GM12878 (cell line): Measurements from ENCODE around the gene GDF15. TPM values are rescaled to one million over a fixed set of nuclear protein-coding genes. Genes with fewer than 3 reads are reported as not detected.

Experiments
- ATAC-seq: fragments of 200-7000 bp; cut with Tn5 transposase; 3 replicates; pipeline ENCODE4 v1.9.1; 2020; ENCODE audit warnings: mild to moderate bottlenecking, moderate library complexity
- BruUV-seq: library from RNA; stranded (reverse); fragments of 400-500 nt; replicated peaks from 2 replicates; lab custom pipeline; 2021; lab: Mats Ljungman, UMichigan
- CTCF ChIA-PET: fragments of 300-600 bp; sonication (Branson Sonifier 250); formaldehyde crosslinking; extraction: SDS; loops from one replicate; lab custom pipeline; 2021; ENCODE audit warnings: inconsistent platforms; lab: Yijun Ruan, JAX
- POLR2A ChIA-PET: fragments of 350-600 bp; formaldehyde crosslinking; extraction: SDS; loops from one replicate; lab custom pipeline; 2021; ENCODE audit warnings: inconsistent platforms; lab: Charles Lee
- RAD21 ChIA-PET: fragments of 300-600 bp; sonication (Branson Sonifier 250); formaldehyde crosslinking; loops from one replicate; lab custom pipeline; 2023; ENCODE audit warnings: antibody characterized with exemption; ENCODE audit not compliant: unreplicated experiment; lab: Charles Lee
- SMC1A ChIA-PET: fragments of 300-600 bp; sonication (Branson Sonifier 250); formaldehyde crosslinking; loops from one replicate; lab custom pipeline; 2023; ENCODE audit not compliant: unreplicated experiment, uncharacterized antibody; lab: Charles Lee
- DNase-seq: peaks from one replicate; pipeline ENCODE4 v3.0.0-alpha.2; 2011; ENCODE audit warnings: low read depth, low spot score
- FAIRE-seq: peaks from 3 replicates; lab custom pipeline; 2011; peaks lifted over from hg19 to GRCh38; lab: Jason Lieb, UNC
- H2AFZ ChIP-seq: 2 replicates; pipeline ENCODE4 v1.6.0; 2011; ENCODE audit warnings: low read depth, low read length, control low read depth; ENCODE audit not compliant: control insufficient read depth
- H3K27ac ChIP-seq: 2 replicates; pipeline ENCODE4 v1.5.1; 2011; ENCODE audit warnings: control low read depth; ENCODE audit not compliant: control insufficient read depth, insufficient read depth
- H3K27me3 ChIP-seq, 2 experiments: replicated peaks in 1 of 2; 2 replicates each; pipeline versions ENCODE4 v1.6.0 to v1.6.1; 2011; ENCODE audit warnings: low read length in 1 of 2; ENCODE audit not compliant: control insufficient read depth in 2 of 2, insufficient read depth in 2 of 2
- H3K36me3 ChIP-seq, 2 experiments: 2 replicates each; pipeline ENCODE4 v1.5.1; 2011; ENCODE audit warnings: low read length in 1 of 2; ENCODE audit not compliant: control insufficient read depth in 2 of 2, insufficient read depth in 2 of 2
- H3K4me1 ChIP-seq: 2 replicates; pipeline ENCODE4 v1.6.1; 2011; ENCODE audit warnings: mild to moderate bottlenecking, low read length, moderate library complexity, mixed read lengths; ENCODE audit not compliant: control insufficient read depth, insufficient read depth
- H3K4me2 ChIP-seq: 2 replicates; pipeline ENCODE4 v1.6.0; 2011; ENCODE audit warnings: control low read depth; ENCODE audit not compliant: control insufficient read depth, insufficient read depth
- H3K4me3 ChIP-seq: fragments of 200-600 bp; sonication (generic); 2 replicates; pipeline ENCODE4 v1.5.1; 2016
- H3K79me2 ChIP-seq: 2 replicates; pipeline ENCODE4 v1.6.0; 2011; ENCODE audit warnings: low read length; ENCODE audit not compliant: control insufficient read depth, insufficient read depth
- H3K9ac ChIP-seq: 2 replicates; pipeline ENCODE4 v1.8.0; 2011; ENCODE audit warnings: low read length, control low read depth, mixed read lengths; ENCODE audit not compliant: control insufficient read depth, insufficient read depth
- H3K9me3 ChIP-seq: replicated peaks from 3 replicates; pipeline ENCODE4 v1.5.1; 2011; ENCODE audit warnings: mild to moderate bottlenecking, low read length; ENCODE audit not compliant: control insufficient read depth, insufficient read depth
- H4K20me1 ChIP-seq: 2 replicates; pipeline ENCODE4 v1.6.0; 2011; ENCODE audit not compliant: control insufficient read depth, insufficient read depth
- CEBPZ ChIP-seq: fragments of 150-350 bp; IDR thresholded peaks from 2 replicates; pipeline ENCODE4 v1.6.1; 2016; ENCODE audit warnings: low read depth, low read length
- MLLT1 ChIP-seq: fragments of 450-650 bp; IDR thresholded peaks from 2 replicates; pipeline ENCODE4 v1.6.1; 2016; ENCODE audit warnings: mild to moderate bottlenecking
- RUNX3 ChIP-seq: IDR thresholded peaks from 2 replicates; pipeline ENCODE4 v1.6.1; 2012; ENCODE audit warnings: low read length, inconsistent platforms
- SKIL ChIP-seq: fragments of 450-650 bp; IDR thresholded peaks from 2 replicates; pipeline ENCODE4 v1.6.1; 2017; ENCODE audit warnings: mild to moderate bottlenecking, low read depth, inconsistent platforms; ENCODE audit not compliant: poor library complexity, severe bottlenecking
- WGBS: methylation state at CpG from one replicate; pipeline ENCODE4 v1.1.6; 2016; ENCODE audit warnings: low lambda C conversion rate; ENCODE audit not compliant: insufficient replicate concordance, insufficient coverage; ENCODE audit errors: missing lambda C conversion rate; 5-methylcytosine and 5-hydroxymethylcytosine counted together
- in situ Hi-C: fragments of 300-500 bp; cut with MboI; formaldehyde crosslinking; loops from 9 replicates; pipeline ENCODE4 v1.14.3; 2018; ENCODE audit warnings: mixed read lengths
- intact Hi-C: fragments of 100-400 bp; cut with micrococcal nuclease; formaldehyde crosslinking; loops from one replicate; pipeline ENCODE4 v1.14.2; 2022; ENCODE audit not compliant: unreplicated experiment
- polyA plus RNA-seq, 11 experiments: library from polyadenylated mRNA; depleted of rRNA in 4 of 11; unstranded in 6 of 11; stranded (reverse) in 5 of 11; fragments of >200 nt; fragmentation: Nextera tagmentation in 4 of 11; fragmentation: Illumina TruSeq in 1 of 11; extraction: Ambion mirVana in 4 of 11; extraction: Trizol in 1 of 11; gene quantifications; 1 replicate in 1 of 11; 2 replicates in 10 of 11; pipeline versions ENCODE4 v1.2.1 to v1.2.3, GENCODE V29; 2011 to 2016; ENCODE audit warnings: inconsistent platforms in 2 of 11, missing spikeins in 2 of 11, low read depth in 1 of 11
- total RNA-seq, 4 experiments: library from RNA; depleted of rRNA in 3 of 4; stranded (reverse); fragments of >200 nt in 3 of 4; fragmentation: Illumina TruSeq in 1 of 4; extraction: Trizol in 1 of 4; gene quantifications; 2 replicates each; pipeline versions ENCODE4 v1.2.1 to v1.2.3, GENCODE V29; 2013 to 2021

GDF15 gene
- total and polyA plus RNA-seq, 10 of the 15 experiments (the other 5 are each of a cell fraction or from before 2014, with no cell fraction given), result 0.11 to 3.6 (median 1.6) TPM; not detected in 1

GRCh38 chr19:18396471-18397241, 10.7 kb downstream of the GDF15 start:
- no peaks in the 10 kb centered on the region for H4K20me1 ChIP-seq
- POLR2A ChIA-PET, result interaction anchor here (0.5 to 1.8 kb wide), 3 partner anchors 8 to 593 kb away, joined by 3 to 6 read pairs (median 3); no protein-coding TSS in a partner anchor
- no peaks in the 10 kb centered on the region for H3K79me2 ChIP-seq
- intact Hi-C loops (no loop called here), in situ Hi-C loops (no loop called here)
- peak overlapping the region; percentile 79 for H3K4me2 ChIP-seq
- BruUV-seq, result no TSS peak
- no peaks in the 10 kb centered on the region for H3K9me3 ChIP-seq
- no peaks in the 10 kb centered on the region for H3K27me3 ChIP-seq
- TF ChIP-seq SKIL (no peak), MLLT1 (peak; percentile 77; the same call in 1 of the 2 replicates), RUNX3 (peak; percentile 6; the same call in 1 of the 2 replicates), CEBPZ (no peak)
- peaks cover 32% of the 10 kb centered on the region for H3K4me1 ChIP-seq
- no peak overlapping the region for H3K27ac ChIP-seq
- ATAC-seq (no peak), DNase-seq (no peak), FAIRE-seq (peak; percentile 31)
- RAD21 ChIA-PET, result no interaction called here
- H3K36me3 ChIP-seq, result no peaks in the 10 kb centered on the region
- SMC1A ChIA-PET, result interaction anchor here (1.3 kb wide), 1 partner anchor 118 kb away, joined by 3 read pairs; no protein-coding TSS in a partner anchor
- WGBS, result 72% methylated on average over 37 of the region's 37 CpGs
- CTCF ChIA-PET, result interaction anchor here (1.2 to 1.5 kb wide), 4 partner anchors 9 to 117 kb away, joined by 3 to 4 read pairs (median 4); partner anchors contain the start of gene GDF15
- no peak overlapping the region; the same call in 1 of the 2 replicates for H2AFZ ChIP-seq
- peak overlapping the region; percentile 79 for H3K4me3 ChIP-seq
- 0 out of 2 replicates have a peak overlapping the region, but pooled peaks have one; percentile 19 for H3K9ac ChIP-seq
